Urinary bladder (tissue), 4 donors: Measurements from ENCODE around the gene PODXL2. TPM values are rescaled to one million over a fixed set of nuclear protein-coding genes. Genes with fewer than 3 reads are reported as not detected.
A peak's percentile ranks its signal among the peaks of the same experiment; 100 is the strongest.
"Not testable (repeated sequence)": the region's sequence is repeated elsewhere in the genome, so short reads cannot be mapped to it uniquely, and the experiment has no call there.

Experiments used
- DNase-seq: peaks from one replicate; pipeline ENCODE4 v3.0.0-alpha.2; 2015; ENCODE audit errors: extremely low spot score
- H3K27ac ChIP-seq: one replicate; pipeline ENCODE4 v1.5.1; 2013; ENCODE audit warnings: low read depth, mild to moderate bottlenecking, moderate library complexity
- H3K36me3 ChIP-seq: one replicate; pipeline ENCODE4 v1.6.1; 2013; ENCODE audit warnings: mild to moderate bottlenecking, moderate library complexity; ENCODE audit not compliant: insufficient read depth
- H3K4me1 ChIP-seq: one replicate; pipeline ENCODE4 v1.6.1; 2013; ENCODE audit warnings: mild to moderate bottlenecking, moderate library complexity; ENCODE audit not compliant: insufficient read depth
- H3K4me3 ChIP-seq: one replicate; pipeline ENCODE4 v1.5.1; 2013; ENCODE audit warnings: low read depth, low read length
- WGBS: extraction: QIAGEN DNeasy Blood & Tissue Kit; methylation state at CpG from one replicate; pipeline ENCODE4 v1.1.7; 2013; 5-methylcytosine and 5-hydroxymethylcytosine counted together
- polyA plus RNA-seq: library from polyadenylated mRNA; stranded (reverse); fragments of 200-250 nt; gene quantifications from one replicate; pipeline ENCODE4 v1.2.3, GENCODE V29; 2013
- total RNA-seq: library from RNA; depleted of rRNA; stranded (reverse); fragments of >200 nt; gene quantifications from one replicate; pipeline ENCODE4 v1.2.3, GENCODE V29; 2014
- donor health status: healthy with polysubstance abuse.
- donor health status: healthy.

PODXL2 gene
- total and polyA plus RNA-seq, 2 donors: 4.2 to 5.5 TPM

DNA sequence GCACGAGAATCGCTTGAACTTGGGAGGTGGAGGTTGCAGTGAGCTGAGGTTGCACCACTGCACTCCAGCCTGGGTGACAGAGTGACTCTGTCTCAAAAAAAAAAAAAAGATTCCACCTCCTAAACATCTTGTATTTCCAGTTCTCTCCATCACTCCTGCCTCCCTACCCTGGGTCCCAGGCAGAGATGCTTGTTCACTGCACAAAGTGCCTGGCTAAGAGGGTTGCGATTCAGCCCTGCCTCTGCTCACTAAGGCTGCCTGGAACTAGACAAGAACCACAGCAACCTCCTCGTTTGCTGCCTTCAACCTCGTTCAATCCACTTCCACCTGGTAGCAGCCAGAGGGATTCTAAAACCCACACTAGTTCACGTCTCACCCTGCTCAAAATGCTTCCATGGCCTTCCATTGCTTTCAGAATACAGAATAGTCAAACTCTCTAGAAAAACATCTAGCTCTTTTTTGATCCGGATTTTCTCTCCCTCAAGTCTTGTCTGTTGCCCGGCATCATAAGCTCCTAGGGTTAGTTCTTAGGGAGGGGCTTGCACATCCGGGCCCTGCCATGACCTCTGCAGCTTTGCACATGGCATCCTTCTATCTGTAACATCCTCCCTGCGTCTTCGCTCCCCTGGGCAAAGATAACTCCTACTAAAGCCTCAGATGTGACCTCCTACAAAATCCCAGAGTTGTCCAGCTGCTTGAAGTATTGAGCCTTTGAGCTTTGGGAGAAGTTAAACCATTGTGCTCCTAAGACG is 31.8 kb upstream of the PODXL2 start:
- DNase-seq: no peak
- H3K27ac ChIP-seq: no peak overlapping the region
- no peaks in the 10 kb centered on the region for H3K36me3 ChIP-seq
- no peaks in the 10 kb centered on the region for H3K4me1 ChIP-seq
- 72% methylated on average over 12 of the region's 12 CpGs for WGBS
- no peak overlapping the region for H3K4me3 ChIP-seq

DNA sequence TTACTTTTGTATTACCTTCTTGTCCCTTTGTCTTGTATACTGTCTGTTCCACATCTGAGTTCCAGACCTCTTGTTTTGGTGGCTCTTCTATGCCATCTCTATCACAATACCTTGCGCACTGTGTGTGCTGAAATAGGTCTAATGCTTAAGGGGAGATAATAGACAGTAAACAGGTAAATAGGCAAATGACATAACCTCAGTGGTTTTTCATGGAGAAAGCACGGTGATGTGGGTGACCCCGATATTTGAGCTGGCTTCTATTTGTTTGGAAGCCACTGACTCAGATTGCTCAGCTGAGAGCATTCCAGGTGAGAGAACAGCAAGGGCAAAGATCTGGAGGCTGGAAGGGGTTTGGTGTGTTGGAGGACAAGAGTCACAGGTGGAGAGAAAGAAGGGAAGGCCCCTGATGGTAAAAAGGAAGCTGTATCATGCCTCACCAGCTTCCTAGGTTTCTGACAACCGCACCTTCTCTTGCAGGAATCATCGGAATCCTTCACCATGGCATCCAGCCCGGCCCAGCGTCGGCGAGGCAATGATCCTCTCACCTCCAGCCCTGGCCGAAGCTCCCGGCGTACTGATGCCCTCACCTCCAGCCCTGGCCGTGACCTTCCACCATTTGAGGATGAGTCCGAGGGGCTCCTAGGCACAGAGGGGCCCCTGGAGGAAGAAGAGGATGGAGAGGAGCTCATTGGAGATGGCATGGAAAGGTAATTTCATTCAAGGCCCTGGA is 30.0 kb upstream of the PODXL2 start:
- Histone ChIP-seq H3K4me1 (no peaks in the 10 kb centered on the region), H3K36me3 (no peaks in the 10 kb centered on the region), H3K4me3 (peak overlapping the region; percentile 30), H3K27ac (no peak overlapping the region)
- WGBS: 59% methylated on average over 14 of the region's 14 CpGs
- no peak for DNase-seq

DNA sequence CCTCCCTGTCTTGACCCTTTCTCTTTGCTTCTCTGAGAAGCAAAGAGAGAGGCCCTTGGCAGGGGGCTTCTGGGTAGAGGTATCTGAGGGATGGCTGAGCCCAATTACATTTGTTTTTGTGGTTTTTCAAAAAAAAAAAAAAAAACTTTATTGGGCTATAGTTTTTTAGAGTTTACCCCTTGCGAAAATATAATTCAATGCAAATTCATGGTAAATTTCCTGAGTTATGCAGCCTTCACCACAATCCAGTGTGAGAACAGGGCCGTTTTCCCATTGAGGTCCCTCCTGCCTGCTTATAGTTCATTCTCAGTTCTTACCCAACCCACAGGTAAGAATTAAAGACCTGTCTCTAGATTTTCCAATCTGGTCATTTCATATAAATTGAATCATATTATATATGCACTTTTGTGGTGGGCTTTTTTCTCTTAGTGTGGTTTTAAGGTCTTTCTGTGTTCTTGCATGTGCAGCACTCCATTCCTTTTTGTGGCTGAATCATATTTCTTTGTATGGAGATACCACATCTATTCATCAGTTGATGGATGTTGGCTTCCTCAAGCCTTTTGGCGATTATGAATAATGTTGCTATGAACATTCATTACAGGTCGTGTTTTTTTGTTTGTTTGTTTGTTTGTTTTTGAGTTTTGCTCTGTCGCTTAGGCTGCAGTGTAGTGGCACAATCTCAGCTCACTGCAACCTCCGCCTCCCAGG is 28.1 kb upstream of the PODXL2 start:
- Histone ChIP-seq H3K27ac (no peak overlapping the region), H3K4me3 (no peak overlapping the region), H3K4me1 (no peaks in the 10 kb centered on the region), H3K36me3 (no peaks in the 10 kb centered on the region)
- WGBS: 89% methylated on average over 6 of the region's 6 CpGs
- DNase-seq: no peak

DNA sequence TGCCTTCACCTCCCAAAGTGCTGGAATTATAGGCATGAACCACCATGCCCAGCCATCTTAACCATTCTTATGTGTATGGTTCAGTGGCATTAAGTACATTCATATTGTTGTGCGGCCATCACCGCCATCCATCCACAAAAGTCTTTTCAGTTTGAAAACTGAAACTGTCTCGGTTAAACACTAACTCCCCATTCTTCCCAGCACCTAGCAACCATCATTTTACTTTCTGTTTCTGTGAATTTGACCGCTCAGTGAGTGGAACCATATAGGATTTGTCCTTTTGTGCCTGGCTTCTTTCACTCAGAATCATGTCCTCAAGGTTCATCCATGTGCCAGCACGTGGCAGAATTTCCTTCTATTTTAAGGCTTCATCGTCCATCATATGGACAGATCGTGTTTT is 24.9 kb upstream of the PODXL2 start:
- Histone ChIP-seq H3K4me1 (no peaks in the 10 kb centered on the region), H3K4me3 (no peak overlapping the region), H3K27ac (no peak overlapping the region), H3K36me3 (no peaks in the 10 kb centered on the region)
- no peak for DNase-seq
- 89% methylated on average over 7 of the region's 7 CpGs for WGBS

DNA sequence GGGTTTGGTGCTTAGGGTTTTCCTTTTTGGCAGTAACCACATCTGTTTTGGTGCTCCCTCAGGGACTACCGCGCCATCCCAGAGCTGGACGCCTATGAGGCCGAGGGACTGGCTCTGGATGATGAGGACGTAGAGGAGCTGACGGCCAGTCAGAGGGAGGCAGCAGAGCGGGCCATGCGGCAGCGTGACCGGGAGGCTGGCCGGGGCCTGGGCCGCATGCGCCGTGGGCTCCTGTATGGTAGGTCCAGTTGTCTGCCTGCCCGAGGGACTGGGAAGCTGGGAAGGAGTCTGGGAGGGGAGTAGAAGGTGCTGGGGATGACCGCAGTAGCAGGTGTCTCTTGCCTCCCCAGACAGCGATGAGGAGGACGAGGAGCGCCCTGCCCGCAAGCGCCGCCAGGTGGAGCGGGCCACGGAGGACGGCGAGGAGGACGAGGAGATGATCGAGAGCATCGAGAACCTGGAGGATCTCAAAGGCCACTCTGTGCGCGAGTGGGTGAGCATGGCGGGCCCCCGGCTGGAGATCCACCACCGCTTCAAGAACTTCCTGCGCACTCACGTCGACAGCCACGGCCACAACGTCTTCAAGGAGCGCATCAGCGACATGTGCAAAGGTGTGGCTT is 24.3 kb upstream of the PODXL2 start:
- 95% methylated on average over 41 of the region's 41 CpGs for WGBS
- no peaks in the 10 kb centered on the region for H3K36me3 ChIP-seq
- no peak for DNase-seq

DNA sequence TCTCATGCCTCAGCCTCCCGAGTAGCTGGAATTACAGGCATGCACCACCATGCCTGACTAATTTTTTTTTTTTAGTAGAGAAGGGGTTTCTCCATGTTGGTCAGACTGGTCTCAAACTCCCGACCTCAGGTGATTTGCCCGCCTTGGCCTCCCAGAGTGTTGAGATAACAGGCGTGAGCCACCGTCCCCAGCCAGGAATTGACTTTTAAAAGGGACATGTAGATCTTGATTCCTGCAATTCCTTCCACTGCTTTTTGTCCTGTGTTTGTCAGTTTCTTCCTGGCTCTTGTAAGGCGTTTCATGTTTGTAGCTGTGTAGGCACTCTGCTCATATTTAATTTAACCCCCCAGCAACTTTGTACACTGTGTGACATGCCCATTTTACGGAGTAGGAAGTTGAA is 23.4 kb upstream of the PODXL2 start:
- DNase-seq, H3K36me3 ChIP-seq, H3K27ac ChIP-seq, H3K4me3 ChIP-seq, H3K4me1 ChIP-seq: not testable (repeated sequence)
- WGBS: 95% methylated on average over 7 of the region's 7 CpGs

More for the DNA sequence above, 24.3 kb upstream of the PODXL2 start:
- H3K4me1 ChIP-seq: no peaks in the 10 kb centered on the region
- H3K27ac ChIP-seq: no peak overlapping the region
- H3K4me3 ChIP-seq: no peak overlapping the region

DNA sequence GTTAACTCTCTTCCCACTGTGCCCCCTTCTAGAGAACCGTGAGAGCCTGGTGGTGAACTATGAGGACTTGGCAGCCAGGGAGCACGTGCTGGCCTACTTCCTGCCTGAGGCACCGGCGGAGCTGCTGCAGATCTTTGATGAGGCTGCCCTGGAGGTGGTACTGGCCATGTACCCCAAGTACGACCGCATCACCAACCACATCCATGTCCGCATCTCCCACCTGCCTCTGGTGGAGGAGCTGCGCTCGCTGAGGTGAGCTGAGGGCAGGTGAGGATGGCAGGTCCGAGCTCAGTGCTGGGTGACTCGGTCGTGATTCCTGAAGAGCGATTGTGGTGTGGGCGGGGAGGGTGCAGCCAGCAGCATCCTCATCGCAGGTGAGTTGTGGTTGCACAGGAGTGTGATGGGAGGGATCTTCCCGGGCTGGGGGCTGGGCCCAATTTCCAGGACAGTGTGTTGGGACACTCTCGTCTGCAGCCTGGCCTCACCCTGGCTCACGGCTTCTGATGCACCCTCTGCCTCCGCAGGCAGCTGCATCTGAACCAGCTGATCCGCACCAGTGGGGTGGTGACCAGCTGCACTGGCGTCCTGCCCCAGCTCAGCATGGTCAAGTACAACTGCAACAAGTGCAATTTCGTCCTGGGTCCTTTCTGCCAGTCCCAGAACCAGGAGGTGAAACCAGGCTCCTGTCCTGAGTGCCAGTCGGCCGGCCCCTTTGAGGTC is 22.7 kb upstream of the PODXL2 start:
- no peak for DNase-seq
- H3K27ac ChIP-seq: no peak overlapping the region
- no peak overlapping the region for H3K4me3 ChIP-seq
- H3K36me3 ChIP-seq: no peaks in the 10 kb centered on the region
- WGBS: 94% methylated on average over 24 of the region's 24 CpGs
- H3K4me1 ChIP-seq: no peaks in the 10 kb centered on the region

DNA sequence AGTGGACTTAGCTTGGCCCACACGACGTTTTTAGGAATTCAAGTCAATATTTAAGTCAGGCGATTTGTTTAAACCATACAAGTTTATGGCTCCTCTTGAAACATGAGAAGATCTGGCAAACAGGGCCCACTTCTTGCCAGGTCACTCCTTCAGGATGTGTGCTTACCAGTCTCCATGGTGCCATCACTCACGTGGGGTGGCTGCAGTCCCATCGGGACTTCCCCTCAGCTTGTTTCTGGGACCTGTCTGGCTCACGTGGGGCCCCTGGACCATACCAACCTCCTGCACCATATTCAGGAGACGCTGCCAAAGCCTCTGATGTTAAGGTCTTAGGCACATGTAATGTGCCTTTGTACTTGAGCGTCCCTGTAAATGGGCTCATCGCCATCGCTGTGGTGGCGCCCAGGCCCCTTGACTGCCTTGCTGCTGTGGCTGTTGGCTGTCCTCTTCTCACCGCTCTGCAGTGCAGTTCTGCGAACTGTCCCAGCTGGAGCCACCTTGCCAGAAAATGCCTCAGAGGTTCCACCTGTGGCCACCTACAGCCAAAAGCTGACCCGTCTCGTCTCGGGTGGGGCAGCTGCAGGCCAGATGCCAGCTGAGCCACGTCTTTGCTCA is 21.9 kb upstream of the PODXL2 start:
- Histone ChIP-seq H3K4me1 (no peaks in the 10 kb centered on the region), H3K27ac (no peak overlapping the region), H3K4me3 (no peak overlapping the region), H3K36me3 (no peaks in the 10 kb centered on the region)
- WGBS: 87% methylated on average over 17 of the region's 17 CpGs
- DNase-seq: no peak

DNA sequence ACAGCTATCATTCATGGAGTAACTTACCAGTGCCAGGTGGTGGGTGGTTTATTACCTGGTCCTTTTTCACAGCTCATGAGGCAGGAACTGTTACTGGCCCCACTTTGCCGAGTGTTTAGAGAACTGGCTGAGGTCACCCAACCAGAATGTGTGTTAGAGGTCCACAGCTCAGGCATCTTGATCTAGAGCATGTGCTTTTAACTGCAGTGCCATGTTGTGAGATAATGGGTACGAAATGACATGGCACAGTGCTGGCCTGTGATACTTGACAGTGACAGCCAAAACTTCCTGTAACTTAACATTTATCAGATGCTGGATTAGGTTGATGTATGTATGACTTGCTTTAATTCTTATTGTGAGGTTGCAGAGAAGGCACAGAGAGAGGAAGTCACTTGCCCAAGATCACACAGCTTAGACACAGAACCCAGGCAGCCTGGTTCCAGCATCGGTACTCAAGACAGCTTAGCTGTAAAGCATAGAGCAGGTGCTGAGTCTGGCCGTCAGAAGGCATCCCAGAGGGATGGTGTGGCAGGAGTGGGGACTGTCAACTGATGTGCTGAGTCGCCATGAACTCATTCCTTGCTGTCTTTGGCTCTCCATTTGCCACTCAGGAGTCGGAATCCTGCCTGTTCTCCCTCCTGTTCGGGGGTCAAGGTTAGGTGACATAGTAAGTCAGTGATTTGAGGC is 21.2 kb upstream of the PODXL2 start:
- H3K4me1 ChIP-seq: no peaks in the 10 kb centered on the region
- H3K27ac ChIP-seq: no peak overlapping the region
- WGBS: 91% methylated on average over 7 of the region's 7 CpGs
- no peak for DNase-seq
- H3K4me3 ChIP-seq: no peak overlapping the region
- no peaks in the 10 kb centered on the region for H3K36me3 ChIP-seq

DNA sequence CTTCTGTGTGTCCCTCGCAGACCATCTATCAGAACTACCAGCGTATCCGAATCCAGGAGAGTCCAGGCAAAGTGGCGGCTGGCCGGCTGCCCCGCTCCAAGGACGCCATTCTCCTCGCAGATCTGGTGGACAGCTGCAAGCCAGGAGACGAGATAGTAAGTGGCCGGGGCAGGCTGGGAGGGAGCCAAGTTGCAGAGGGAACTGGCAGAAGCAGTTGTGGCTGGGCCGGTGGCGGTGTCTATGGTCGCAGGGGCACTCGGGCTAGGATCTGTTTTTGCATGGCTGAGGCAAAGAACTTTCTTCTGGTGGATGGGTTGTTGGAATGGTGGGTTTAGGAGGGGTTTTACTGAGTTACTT is 20.6 kb upstream of the PODXL2 start:
- DNase-seq: no peak
- no peak overlapping the region for H3K4me3 ChIP-seq
- H3K36me3 ChIP-seq: no peaks in the 10 kb centered on the region
- no peaks in the 10 kb centered on the region for H3K4me1 ChIP-seq
- WGBS: 95% methylated on average over 14 of the region's 14 CpGs
- no peak overlapping the region for H3K27ac ChIP-seq

DNA sequence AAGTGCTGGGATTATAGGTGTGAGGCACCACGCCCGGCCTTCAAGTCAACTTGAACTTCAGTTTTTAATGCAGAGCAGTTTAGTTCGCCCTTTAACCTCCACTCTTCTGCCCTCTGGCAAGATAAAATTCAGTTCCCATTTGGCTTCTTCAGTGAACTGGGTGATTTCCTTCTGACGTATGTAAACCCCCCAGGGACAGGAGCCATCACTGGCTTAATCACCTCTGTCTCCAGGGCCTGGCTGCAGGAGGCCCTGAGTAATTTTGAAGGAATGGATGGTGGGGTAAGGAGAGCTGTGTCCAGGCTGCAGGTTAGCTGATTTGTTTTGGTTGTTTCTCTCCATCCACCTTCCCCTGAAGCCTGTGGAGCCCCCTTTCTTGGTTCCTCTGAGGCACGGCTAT is 18.9 kb upstream of the PODXL2 start:
- H3K36me3 ChIP-seq: no peaks in the 10 kb centered on the region

DNA sequence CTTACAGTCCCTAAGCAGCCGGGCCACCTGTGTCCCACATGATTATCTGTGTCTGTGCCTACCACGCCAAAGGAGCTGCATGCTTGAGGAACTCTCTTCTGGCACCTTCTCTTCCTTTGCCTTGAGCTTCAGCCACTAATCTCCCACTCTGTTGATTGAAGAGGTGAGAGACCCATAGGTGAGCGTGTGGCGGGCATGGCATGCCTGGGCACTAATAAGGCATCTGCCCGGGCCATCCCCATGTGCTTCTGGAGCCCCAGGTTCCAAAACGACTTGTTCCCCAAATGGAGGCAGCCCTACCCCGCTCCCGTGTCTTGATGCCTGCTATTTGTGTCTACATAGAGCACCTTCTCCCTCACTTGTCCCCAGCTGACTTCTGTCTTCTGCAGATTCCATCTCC is 17.7 kb upstream of the PODXL2 start:
- Histone ChIP-seq H3K4me1 (no peaks in the 10 kb centered on the region), H3K36me3 (no peaks in the 10 kb centered on the region), H3K27ac (no peak overlapping the region), H3K4me3 (no peak overlapping the region)
- 92% methylated on average over 8 of the region's 8 CpGs for WGBS
- DNase-seq: no peak

More for the DNA sequence above, 18.9 kb upstream of the PODXL2 start:
- Histone ChIP-seq H3K4me1 (no peaks in the 10 kb centered on the region), H3K27ac (no peak overlapping the region), H3K4me3 (no peak overlapping the region)
- no peak for DNase-seq
- 92% methylated on average over 5 of the region's 5 CpGs for WGBS
